Measurements from ENCODE around the gene RETREG1.
A peak's percentile ranks its signal among the peaks of the same experiment; 100 is the strongest.

Gene RETREG1, protein sequence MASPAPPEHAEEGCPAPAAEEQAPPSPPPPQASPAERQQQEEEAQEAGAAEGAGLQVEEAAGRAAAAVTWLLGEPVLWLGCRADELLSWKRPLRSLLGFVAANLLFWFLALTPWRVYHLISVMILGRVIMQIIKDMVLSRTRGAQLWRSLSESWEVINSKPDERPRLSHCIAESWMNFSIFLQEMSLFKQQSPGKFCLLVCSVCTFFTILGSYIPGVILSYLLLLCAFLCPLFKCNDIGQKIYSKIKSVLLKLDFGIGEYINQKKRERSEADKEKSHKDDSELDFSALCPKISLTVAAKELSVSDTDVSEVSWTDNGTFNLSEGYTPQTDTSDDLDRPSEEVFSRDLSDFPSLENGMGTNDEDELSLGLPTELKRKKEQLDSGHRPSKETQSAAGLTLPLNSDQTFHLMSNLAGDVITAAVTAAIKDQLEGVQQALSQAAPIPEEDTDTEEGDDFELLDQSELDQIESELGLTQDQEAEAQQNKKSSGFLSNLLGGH

DNA sequence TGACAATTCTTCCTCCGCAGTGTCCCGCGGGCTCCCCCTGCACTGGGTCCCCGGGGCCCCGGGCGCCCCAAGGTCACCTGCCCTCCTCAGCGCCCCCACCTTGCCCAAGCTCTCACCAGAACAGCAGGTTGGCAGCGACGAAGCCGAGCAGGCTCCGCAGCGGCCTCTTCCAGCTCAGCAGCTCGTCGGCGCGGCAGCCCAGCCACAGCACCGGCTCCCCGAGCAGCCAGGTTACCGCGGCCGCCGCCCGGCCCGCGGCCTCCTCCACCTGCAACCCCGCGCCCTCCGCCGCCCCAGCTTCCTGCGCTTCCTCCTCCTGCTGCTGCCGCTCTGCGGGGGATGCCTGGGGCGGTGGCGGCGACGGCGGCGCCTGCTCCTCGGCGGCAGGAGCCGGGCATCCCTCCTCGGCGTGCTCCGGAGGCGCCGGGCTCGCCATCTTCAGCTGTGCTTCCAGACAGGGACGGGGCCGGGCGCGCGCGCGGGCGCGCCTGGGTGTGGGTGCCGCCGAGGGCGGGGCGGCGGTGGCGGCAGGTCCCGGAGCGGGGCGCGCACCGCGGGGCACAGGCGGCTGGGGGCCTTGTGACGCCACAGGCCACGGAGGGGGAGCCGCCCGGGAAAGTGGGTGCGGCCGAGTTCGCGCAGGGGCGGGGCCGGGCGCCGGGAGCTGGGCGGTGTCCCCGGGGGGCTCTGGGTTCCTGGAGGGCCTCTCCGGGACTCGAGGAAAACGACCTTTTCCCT lies at the start of gene RETREG1:
TSS of gene RETREG1 (minus strand) at position 462 of the 738 bp plus-strand sequence. CDS start at position 436, 26 bp downstream.
- Histone ChIP-seq H3K9me2 (ENCODE audit: low read depth, low read length) (no peaks in the 10 kb centered on the region), H3K9ac (ENCODE audit: low read length) (no peak within 1 kb of the TSS), H3K27ac (ENCODE audit: low read depth, low read length, poor library complexity, severe bottlenecking) (no peak within 1 kb of the TSS)

DNA sequence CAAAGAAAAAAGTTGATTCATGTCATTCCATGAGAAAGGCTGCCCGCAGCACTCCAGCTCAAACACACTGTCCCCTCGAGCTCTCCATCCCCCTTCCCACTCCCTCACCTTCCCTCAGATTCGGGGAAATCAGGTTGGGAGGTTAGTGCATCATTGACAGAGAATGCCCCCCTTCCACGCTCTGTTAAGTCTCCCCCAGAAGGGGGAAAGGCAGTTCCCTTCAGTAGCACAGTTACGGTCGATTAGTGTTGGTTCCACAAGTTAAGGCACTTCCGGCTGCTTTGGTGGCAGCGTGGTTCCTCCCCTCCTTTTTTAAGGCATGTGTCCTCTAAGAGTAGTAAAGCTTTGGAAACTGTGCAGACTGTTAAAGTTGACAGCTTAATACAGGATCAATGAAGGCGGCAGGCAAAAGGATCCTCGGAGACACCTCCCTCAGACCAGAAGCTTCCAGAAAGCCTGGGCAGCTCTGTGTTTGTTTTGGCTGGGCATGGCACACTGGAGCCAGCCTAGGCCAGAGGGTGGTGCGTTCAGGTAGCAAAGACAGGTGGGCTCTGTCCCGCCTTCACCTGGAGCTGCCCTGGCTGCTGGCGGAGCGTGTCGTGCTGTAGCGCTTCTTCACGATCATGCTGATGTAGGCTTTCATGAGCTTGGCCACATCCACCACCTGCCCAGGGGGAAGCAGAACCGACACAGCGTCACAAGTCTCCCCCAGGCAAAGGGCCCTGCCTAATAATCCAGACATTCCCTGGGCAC lies 49.5 kb upstream of the RETREG1 start:
- H3K27ac ChIP-seq (ENCODE audit: low read depth, low read length, poor library complexity, severe bottlenecking), result no peak overlapping the region

More for the DNA sequence above, at the start of gene RETREG1:
- Histone ChIP-seq H2AFZ (ENCODE audit: low read length) (no peak within 1 kb of the TSS), H3K79me2 (ENCODE audit: insufficient read depth, low read length) (no peaks in the 10 kb centered on the region), H4K20me1 (ENCODE audit: insufficient read depth, low read length) (no peaks in the 10 kb centered on the region), H3F3A (ENCODE audit: insufficient read depth, low read length) (no peaks in the 10 kb centered on the region), H3K4me1 (ENCODE audit: insufficient read depth, low read length, severe bottlenecking) (peaks cover 5% of the 10 kb centered on the region), H3K36me3 (ENCODE audit: insufficient read depth, low read length) (no peaks in the 10 kb centered on the region), H3K4me3 (ENCODE audit: low read depth, low read length, poor library complexity, severe bottlenecking) (peak within 1 kb of the TSS; percentile 51), H3K27me3 (ENCODE audit: insufficient read depth, low read length) (no peaks in the 10 kb centered on the region), H3K9me3 (ENCODE audit: low read length) (no peaks in the 10 kb centered on the region), H3K4me2 (ENCODE audit: low read length) (peak within 1 kb of the TSS; percentile 41)
- TF ChIP-seq, protein P1, sequence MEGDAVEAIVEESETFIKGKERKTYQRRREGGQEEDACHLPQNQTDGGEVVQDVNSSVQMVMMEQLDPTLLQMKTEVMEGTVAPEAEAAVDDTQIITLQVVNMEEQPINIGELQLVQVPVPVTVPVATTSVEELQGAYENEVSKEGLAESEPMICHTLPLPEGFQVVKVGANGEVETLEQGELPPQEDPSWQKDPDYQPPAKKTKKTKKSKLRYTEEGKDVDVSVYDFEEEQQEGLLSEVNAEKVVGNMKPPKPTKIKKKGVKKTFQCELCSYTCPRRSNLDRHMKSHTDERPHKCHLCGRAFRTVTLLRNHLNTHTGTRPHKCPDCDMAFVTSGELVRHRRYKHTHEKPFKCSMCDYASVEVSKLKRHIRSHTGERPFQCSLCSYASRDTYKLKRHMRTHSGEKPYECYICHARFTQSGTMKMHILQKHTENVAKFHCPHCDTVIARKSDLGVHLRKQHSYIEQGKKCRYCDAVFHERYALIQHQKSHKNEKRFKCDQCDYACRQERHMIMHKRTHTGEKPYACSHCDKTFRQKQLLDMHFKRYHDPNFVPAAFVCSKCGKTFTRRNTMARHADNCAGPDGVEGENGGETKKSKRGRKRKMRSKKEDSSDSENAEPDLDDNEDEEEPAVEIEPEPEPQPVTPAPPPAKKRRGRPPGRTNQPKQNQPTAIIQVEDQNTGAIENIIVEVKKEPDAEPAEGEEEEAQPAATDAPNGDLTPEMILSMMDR (IDR thresholded peaks at IDR 0.05; ENCODE audit: low read length), result no peak
- no peak for TF ChIP-seq EZH2 (IDR thresholded peaks at IDR 0.05; ENCODE audit: borderline replicate concordance, low read length)

DNA sequence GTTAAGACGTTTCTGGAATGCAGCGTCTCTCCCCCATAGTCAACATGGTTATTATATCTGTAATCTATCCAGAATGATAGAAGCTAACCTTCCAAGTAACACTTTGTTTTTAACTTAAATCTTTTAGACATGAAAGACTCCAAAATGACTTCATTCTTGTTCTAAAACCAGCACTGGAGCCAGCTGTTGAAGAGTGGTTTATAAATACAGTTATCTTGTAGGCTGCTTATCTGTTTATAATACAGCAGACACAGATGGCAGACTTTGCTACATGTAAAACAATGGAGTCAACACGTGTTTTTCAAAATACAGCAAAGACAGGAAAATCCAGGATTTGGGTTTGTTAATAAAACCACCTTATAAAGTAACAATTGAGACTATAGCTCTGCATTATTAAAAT lies 48.8 kb upstream of the RETREG1 start:
- TF ChIP-seq EZH2 (IDR thresholded peaks at IDR 0.05; ENCODE audit: borderline replicate concordance, low read length), result no peak
- TF ChIP-seq, protein P1 (IDR thresholded peaks at IDR 0.05; ENCODE audit: low read length), result no peak
- no peaks in the 10 kb centered on the region for H3K36me3 ChIP-seq (ENCODE audit: insufficient read depth, low read length)
- H3K9me2 ChIP-seq (ENCODE audit: low read depth, low read length), result no peaks in the 10 kb centered on the region
- H3K4me2 ChIP-seq (ENCODE audit: low read length), result no peak overlapping the region
- H3K9ac ChIP-seq (ENCODE audit: low read length), result no peak overlapping the region
- no peaks in the 10 kb centered on the region for H3F3A ChIP-seq (ENCODE audit: insufficient read depth, low read length)
- no peaks in the 10 kb centered on the region for H3K27me3 ChIP-seq (ENCODE audit: insufficient read depth, low read length)
- H3K27ac ChIP-seq (ENCODE audit: low read depth, low read length, poor library complexity, severe bottlenecking), result no peak overlapping the region
- H3K4me3 ChIP-seq (ENCODE audit: low read depth, low read length, poor library complexity, severe bottlenecking), result no peak overlapping the region
- H2AFZ ChIP-seq (ENCODE audit: low read length), result no peak overlapping the region
- H3K4me1 ChIP-seq (ENCODE audit: insufficient read depth, low read length, severe bottlenecking), result no peaks in the 10 kb centered on the region
- no peaks in the 10 kb centered on the region for H3K79me2 ChIP-seq (ENCODE audit: insufficient read depth, low read length)
- no peaks in the 10 kb centered on the region for H3K9me3 ChIP-seq (ENCODE audit: low read length)
- no peaks in the 10 kb centered on the region for H4K20me1 ChIP-seq (ENCODE audit: insufficient read depth, low read length)

More for the DNA sequence above, 49.5 kb upstream of the RETREG1 start:
- Histone ChIP-seq H3K79me2 (ENCODE audit: insufficient read depth, low read length) (no peaks in the 10 kb centered on the region), H3K36me3 (ENCODE audit: insufficient read depth, low read length) (no peaks in the 10 kb centered on the region), H3K9me3 (ENCODE audit: low read length) (no peaks in the 10 kb centered on the region), H3K4me2 (ENCODE audit: low read length) (no peak overlapping the region), H3F3A (ENCODE audit: insufficient read depth, low read length) (no peaks in the 10 kb centered on the region), H3K4me1 (ENCODE audit: insufficient read depth, low read length, severe bottlenecking) (no peaks in the 10 kb centered on the region), H3K27me3 (ENCODE audit: insufficient read depth, low read length) (no peaks in the 10 kb centered on the region), H3K9ac (ENCODE audit: low read length) (no peak overlapping the region), H3K9me2 (ENCODE audit: low read depth, low read length) (no peaks in the 10 kb centered on the region), H3K4me3 (ENCODE audit: low read depth, low read length, poor library complexity, severe bottlenecking) (no peak overlapping the region), H2AFZ (ENCODE audit: low read length) (no peak overlapping the region), H4K20me1 (ENCODE audit: insufficient read depth, low read length) (no peaks in the 10 kb centered on the region)
- TF ChIP-seq EZH2 (IDR thresholded peaks at IDR 0.05; ENCODE audit: borderline replicate concordance, low read length), result no peak
- TF ChIP-seq, protein P1 (IDR thresholded peaks at IDR 0.05; ENCODE audit: low read length), result no peak
